ENCODE results near the gene PHETA2.
"Not testable (repeated sequence)": the region's sequence is repeated elsewhere in the genome, so short reads cannot be mapped to it uniquely, and the experiment has no call there.

The PHETA2 gene

GRCh38 chr22:42070517-42071422 is 3.3 kb upstream of the PHETA2 start, which contains the start of gene NAGA:
Gene NAGA, minus strand, starts transcription at chr22:42070812. Its CDS starts 515 bp downstream, at chr22:42070297.
- DNase-seq, result peak; percentile 86

GRCh38 chr22:42071508-42071907 is 2.5 kb upstream of the PHETA2 start:
- DNase-seq, result not testable (repeated sequence)

- DNase-seq, result no peak
Measured at GRCh38 chr22:42072606-42073330, 1.3 kb upstream of the PHETA2 start.

GRCh38 chr22:42073621-42074041 is 417 bp upstream of the PHETA2 start:
- no peak for DNase-seq

GRCh38 chr22:42074846-42075676 is 1.0 kb downstream of the PHETA2 start:
- no peak for DNase-seq

- no peak for DNase-seq
Measured at GRCh38 chr22:42076764-42077485, 2.9 kb downstream of the PHETA2 start.

- DNase-seq, result no peak
Measured at GRCh38 chr22:42077486-42078125, 3.6 kb downstream of the PHETA2 start.

GRCh38 chr22:42078469-42079318 is 4.6 kb downstream of the PHETA2 start:
- DNase-seq, result no peak

- DNase-seq, result peak; percentile 94
Measured at GRCh38 chr22:42079319-42080251, 5.5 kb downstream of the PHETA2 start, which contains the start of gene SMDT1. Gene SMDT1, plus strand, starts transcription at chr22:42079700. Its CDS starts 69 bp downstream, at chr22:42079769.

GRCh38 chr22:42080287-42080686 is 6.2 kb downstream of the PHETA2 start:
- peak; percentile 55 for DNase-seq

- DNase-seq, result no peak
Measured at GRCh38 chr22:42083119-42083518, 9.1 kb downstream of the PHETA2 start.

- no peak for DNase-seq
Measured at GRCh38 chr22:42084874-42085273, 10.8 kb downstream of the PHETA2 start.

GRCh38 chr22:42086051-42086450 is 12.0 kb downstream of the PHETA2 start:
- DNase-seq, result no peak

- DNase-seq, result peak; percentile 94
Measured at GRCh38 chr22:42090596-42091454, 16.8 kb downstream of the PHETA2 start, which contains the start of gene NDUFA6. Gene NDUFA6, minus strand, starts transcription at chr22:42090772. Its CDS starts 28 bp downstream, at chr22:42090744.

GRCh38 chr22:42091455-42091782 is 17.4 kb downstream of the PHETA2 start:
- no peak for DNase-seq

- no peak for DNase-seq
Measured at GRCh38 chr22:42101199-42101598, 27.2 kb downstream of the PHETA2 start.

GRCh38 chr22:42104332-42104860 is 30.3 kb downstream of the PHETA2 start:
- not testable (repeated sequence) for DNase-seq

GRCh38 chr22:42108848-42109247 is 34.8 kb downstream of the PHETA2 start:
- DNase-seq, result no peak

Data from NCI-H2227 treated with DMSO at 0.1 percent for 48 hours (cell line).